Naive thymus-derived CD4-positive, alpha-beta T cell (primary cell): ENCODE data around the gene MYL10. TPM values are rescaled to one million over a fixed set of nuclear protein-coding genes. Genes with fewer than 3 reads are reported as not detected.

Experiments used
- ATAC-seq: fragments of 150-1000 bp; cut with Tn5 transposase; 2 replicates; pipeline ENCODE4 v1.10.0; 2021; ENCODE audit warnings: mild to moderate bottlenecking, moderate library complexity
- CTCF ChIA-PET: fragments of 350-600 bp; sonication (Branson Sonifier 250); formaldehyde crosslinking; loops from one replicate; lab custom pipeline; 2021; ENCODE audit warnings: antibody characterized with exemption; lab: Charles Lee
- POLR2A ChIA-PET: fragments of 350-600 bp; sonication (Branson Sonifier 250); formaldehyde crosslinking; loops from one replicate; lab custom pipeline; 2021; ENCODE audit warnings: antibody characterized with exemption, inconsistent platforms; lab: Charles Lee
- DNase-seq, 9 donors: peaks; one replicate each; pipeline versions ENCODE4 v3.0.0 to v3.0.0-alpha.2; 2020 to 2022; ENCODE audit warnings: mixed read lengths in 1 of 9
- H3K27ac ChIP-seq: one replicate; pipeline ENCODE4 v1.7.0; 2013; ENCODE audit warnings: mild to moderate bottlenecking, low read depth, low read length, moderate library complexity
- H3K27me3 ChIP-seq, 2 donors: one replicate each; pipeline ENCODE4 v1.7.0; 2013; ENCODE audit warnings: low read length in 2 of 2, mild to moderate bottlenecking in 2 of 2, moderate library complexity in 2 of 2; ENCODE audit not compliant: control insufficient read depth in 2 of 2, insufficient read depth in 2 of 2
- H3K36me3 ChIP-seq, 3 experiments: 1 replicate in 2 of 3; 2 replicates in 1 of 3; pipeline ENCODE4 v1.7.0; 2013; ENCODE audit warnings: low read length in 3 of 3, mild to moderate bottlenecking in 3 of 3, moderate library complexity in 1 of 3; ENCODE audit not compliant: insufficient read depth in 3 of 3, control insufficient read depth in 2 of 3
- H3K4me1 ChIP-seq, 2 donors: one replicate each; pipeline ENCODE4 v1.7.0; 2013; ENCODE audit warnings: low read length in 2 of 2, mild to moderate bottlenecking in 2 of 2, moderate library complexity in 1 of 2; ENCODE audit not compliant: control insufficient read depth in 2 of 2, insufficient read depth in 2 of 2
- H3K4me3 ChIP-seq: 2 replicates; pipeline ENCODE4 v1.7.0; 2013; ENCODE audit warnings: mild to moderate bottlenecking, low read length
- H3K9me3 ChIP-seq, 3 experiments: 1 replicate in 2 of 3; 2 replicates in 1 of 3; pipeline ENCODE4 v1.7.0; 2013; ENCODE audit warnings: low read length in 3 of 3; ENCODE audit not compliant: control insufficient read depth in 2 of 3
- H3K27ac Mint-ChIP-seq, 9 donors: one replicate each; pipeline ENCODE4 v1.8.0; 2020 to 2022; ENCODE audit warnings: mixed read lengths in 9 of 9, mild to moderate bottlenecking in 8 of 9, moderate library complexity in 5 of 9, inconsistent platforms in 2 of 9
- H3K27me3 Mint-ChIP-seq, 5 donors: one replicate each; pipeline ENCODE4 v1.8.0; 2021 to 2022; ENCODE audit warnings: mixed read lengths in 5 of 5, mild to moderate bottlenecking in 1 of 5
- H3K36me3 Mint-ChIP-seq, 5 donors: one replicate each; pipeline ENCODE4 v1.8.0; 2020 to 2022; ENCODE audit warnings: mixed read lengths in 5 of 5, mild to moderate bottlenecking in 3 of 5, inconsistent platforms in 1 of 5
- H3K4me1 Mint-ChIP-seq, 7 donors: one replicate each; pipeline ENCODE4 v1.8.0; 2020 to 2022; ENCODE audit warnings: mixed read lengths in 7 of 7, mild to moderate bottlenecking in 3 of 7, inconsistent platforms in 1 of 7
- H3K4me3 Mint-ChIP-seq, 10 donors: one replicate each; pipeline ENCODE4 v1.8.0; 2020 to 2022; ENCODE audit warnings: mild to moderate bottlenecking in 10 of 10, mixed read lengths in 10 of 10, moderate library complexity in 6 of 10, inconsistent platforms in 2 of 10
- H3K9me3 Mint-ChIP-seq, 11 donors: one replicate each; pipeline ENCODE4 v1.8.0; 2020 to 2022; ENCODE audit warnings: mixed read lengths in 11 of 11, mild to moderate bottlenecking in 4 of 11, inconsistent platforms in 1 of 11, moderate library complexity in 1 of 11
- intact Hi-C, 2 donors: fragments of 100-400 bp; cut with micrococcal nuclease; formaldehyde crosslinking; loops; one replicate each; pipeline ENCODE4 v1.15.1; 2023
- polyA plus RNA-seq, 2 donors: library from polyadenylated mRNA; unstranded; fragments of 300-500 nt; fragmentation: Illumina TruSeq; gene quantifications; one replicate each; pipeline ENCODE4 v1.2.3, GENCODE V29; 2021
- total RNA-seq, 6 experiments: library from RNA in 5 of 6; stranded (reverse) in 5 of 6; gene quantifications; 1 replicate in 5 of 6; 2 replicates in 1 of 6; pipeline ENCODE4 v1.2.3 and lab custom pipeline; 2021 to 2026

MYL10 gene
- total and polyA plus RNA-seq, 7 experiments from 2014 or later = not detected

DNA sequence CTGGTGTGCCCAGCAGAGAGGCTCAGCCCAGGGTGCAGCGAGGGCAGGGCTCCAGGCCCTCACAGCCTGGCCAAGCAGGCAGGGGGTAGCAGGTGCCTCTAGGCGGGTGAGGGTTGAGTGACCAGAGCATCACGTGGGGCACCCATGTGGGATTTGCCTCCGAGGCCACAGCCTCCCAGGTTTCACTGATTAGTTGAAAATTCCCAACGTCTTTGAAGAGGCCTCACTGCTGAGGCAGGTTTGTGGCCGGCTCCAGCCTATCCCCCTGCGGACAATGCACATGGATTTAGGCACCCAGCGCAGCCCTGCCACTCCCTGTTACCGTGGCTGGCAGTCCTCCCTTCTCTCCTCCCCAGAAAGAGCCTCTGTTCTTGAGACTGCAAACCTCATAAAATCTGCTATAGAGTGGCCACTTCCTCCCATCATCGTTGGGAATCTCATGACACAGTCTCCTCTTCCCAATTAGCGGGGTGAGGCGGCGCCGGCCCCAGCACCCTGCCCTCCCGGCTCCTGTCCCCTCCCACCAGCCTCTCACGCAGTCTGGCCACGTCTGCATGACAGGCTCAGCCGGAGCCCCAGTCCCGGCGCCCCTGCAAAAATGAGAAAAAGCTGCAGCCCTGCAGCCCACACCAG lies 10.8 kb downstream of the MYL10 start:
- DNase-seq = no peak
- Histone ChIP-seq H3K4me1 (no peaks in the 10 kb centered on the region), H3K9me3 (no peaks in the 10 kb centered on the region), H3K4me3 (no peak overlapping the region), H3K36me3 (no peaks in the 10 kb centered on the region), H3K27me3 (no peaks in the 10 kb centered on the region), H3K27ac (no peak overlapping the region)
- no peaks in the 10 kb centered on the region for H3K4me1 Mint-ChIP-seq
- no peak overlapping the region for H3K27ac Mint-ChIP-seq
- H3K9me3 Mint-ChIP-seq = no peaks in the 10 kb centered on the region
- H3K36me3 Mint-ChIP-seq = no peaks in the 10 kb centered on the region
- no peak overlapping the region for H3K4me3 Mint-ChIP-seq
- intact Hi-C loops = no loop called here
- peaks cover 0 to 11% (median 0%) of the 10 kb centered on the region in 5 donors for H3K27me3 Mint-ChIP-seq
- ChIA-PET POLR2A (no interaction called here), CTCF (no interaction called here)
- no peak for ATAC-seq

GRCh38 chr7:101617451-101618206 lies 11.5 kb downstream of the MYL10 start:
- POLR2A ChIA-PET = no interaction called here
- H3K9me3 Mint-ChIP-seq = no peaks in the 10 kb centered on the region
- CTCF ChIA-PET = interaction anchor here (0.9 kb wide), 1 partner anchor 15 kb away, joined by 3 read pairs; no protein-coding TSS in a partner anchor
- no peaks in the 10 kb centered on the region for H3K4me1 Mint-ChIP-seq
- no peak overlapping the region for H3K4me3 ChIP-seq
- H3K9me3 ChIP-seq = no peaks in the 10 kb centered on the region
- peaks cover 0 to 13% (median 0%) of the 10 kb centered on the region in 5 donors for H3K27me3 Mint-ChIP-seq
- no peaks in the 10 kb centered on the region for H3K36me3 Mint-ChIP-seq
- no peak overlapping the region for H3K4me3 Mint-ChIP-seq
- no peak overlapping the region for H3K27ac ChIP-seq
- no peak for ATAC-seq
- intact Hi-C loops = no loop called here
- no peaks in the 10 kb centered on the region for H3K4me1 ChIP-seq
- H3K27ac Mint-ChIP-seq = no peak overlapping the region
- H3K27me3 ChIP-seq = no peaks in the 10 kb centered on the region
- no peak for DNase-seq
- no peaks in the 10 kb centered on the region for H3K36me3 ChIP-seq

GRCh38 chr7:101615446-101615845 lies 13.7 kb downstream of the MYL10 start:
- no peak overlapping the region for H3K4me3 Mint-ChIP-seq
- Histone ChIP-seq H3K36me3 (no peaks in the 10 kb centered on the region), H3K4me3 (no peak overlapping the region), H3K4me1 (no peaks in the 10 kb centered on the region), H3K9me3 (no peaks in the 10 kb centered on the region), H3K27me3 (no peaks in the 10 kb centered on the region), H3K27ac (no peak overlapping the region)
- H3K9me3 Mint-ChIP-seq = no peaks in the 10 kb centered on the region
- no peak overlapping the region for H3K27ac Mint-ChIP-seq
- no peaks in the 10 kb centered on the region for H3K36me3 Mint-ChIP-seq
- DNase-seq = no peak
- CTCF ChIA-PET = no interaction called here
- no peaks in the 10 kb centered on the region for H3K4me1 Mint-ChIP-seq
- POLR2A ChIA-PET = no interaction called here
- peaks cover 0 to 15% (median 0%) of the 10 kb centered on the region in 5 donors for H3K27me3 Mint-ChIP-seq
- no peak for ATAC-seq
- intact Hi-C loops = no loop called here

DNA sequence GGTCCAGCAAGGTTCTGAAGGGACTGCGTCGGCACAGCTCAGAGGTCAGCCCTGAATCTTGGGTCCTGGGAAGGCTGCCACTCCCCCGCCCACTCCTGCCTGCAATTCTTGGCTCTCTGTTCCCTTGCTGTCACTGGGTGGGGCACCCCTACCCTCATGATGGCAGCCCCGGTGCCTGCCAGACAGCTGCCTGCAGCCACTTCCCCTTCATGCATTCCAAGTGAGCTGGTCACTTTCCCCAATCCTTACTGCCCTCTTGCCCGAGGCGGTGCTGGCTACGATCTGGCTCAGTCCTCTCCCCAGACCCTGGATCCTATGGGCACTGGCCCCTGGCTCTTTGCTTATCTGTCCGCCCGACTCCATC lies 14.2 kb downstream of the MYL10 start:
- no peaks in the 10 kb centered on the region for H3K36me3 Mint-ChIP-seq
- H3K9me3 Mint-ChIP-seq = no peaks in the 10 kb centered on the region
- H3K4me1 Mint-ChIP-seq = no peaks in the 10 kb centered on the region
- Histone ChIP-seq H3K27ac (no peak overlapping the region), H3K4me1 (no peaks in the 10 kb centered on the region), H3K9me3 (no peaks in the 10 kb centered on the region), H3K4me3 (no peak overlapping the region), H3K27me3 (no peaks in the 10 kb centered on the region), H3K36me3 (no peaks in the 10 kb centered on the region)
- intact Hi-C loops = no loop called here
- H3K27ac Mint-ChIP-seq = no peak overlapping the region
- H3K4me3 Mint-ChIP-seq = no peak overlapping the region
- H3K27me3 Mint-ChIP-seq = peaks cover 0 to 15% (median 0%) of the 10 kb centered on the region in 5 donors
- DNase-seq (no peak), ATAC-seq (no peak)
- POLR2A ChIA-PET = no interaction called here
- CTCF ChIA-PET = no interaction called here

DNA sequence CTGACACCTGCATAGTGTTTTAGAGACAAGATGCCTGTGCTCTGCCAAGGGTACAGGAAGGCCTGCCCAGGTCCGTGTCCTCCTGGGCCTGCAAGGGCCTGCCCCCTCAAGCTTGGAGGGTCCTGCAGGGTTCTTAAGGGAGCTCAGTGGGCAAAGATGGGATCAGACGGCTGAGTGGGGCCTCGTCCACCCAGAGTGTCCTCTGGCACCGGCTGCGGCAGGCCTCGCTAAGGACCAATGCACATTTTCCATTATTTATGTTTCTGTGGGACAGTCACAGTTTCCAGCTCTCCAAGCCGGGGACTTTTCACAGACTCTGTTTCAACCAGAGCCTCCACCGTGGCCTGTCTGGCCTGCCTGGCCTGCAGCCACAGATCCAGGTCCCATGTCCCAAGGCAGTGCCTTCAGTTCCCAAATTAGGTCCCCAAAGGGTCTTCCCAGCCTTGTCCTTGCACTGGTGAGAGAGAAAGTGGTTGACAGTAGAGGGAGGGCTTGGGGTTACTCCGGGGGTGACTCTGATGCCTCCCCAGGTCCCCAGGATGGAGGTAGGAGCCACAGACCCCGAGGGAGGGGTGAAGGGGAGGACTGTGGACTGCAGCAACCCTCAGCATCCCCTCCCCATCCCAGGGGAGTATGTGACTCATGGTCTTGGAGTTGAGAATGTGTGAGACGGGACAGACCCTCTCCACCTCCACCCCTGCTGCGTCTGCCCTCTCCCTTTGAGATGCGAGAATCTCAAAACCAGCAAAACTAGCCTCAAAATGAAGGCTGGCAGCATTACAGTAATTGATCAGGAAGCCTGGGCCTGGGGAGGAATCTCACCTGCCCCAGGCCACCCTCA lies 14.8 kb downstream of the MYL10 start:
- Histone ChIP-seq H3K9me3 (no peaks in the 10 kb centered on the region), H3K4me1 (no peaks in the 10 kb centered on the region), H3K27me3 (no peaks in the 10 kb centered on the region), H3K36me3 (no peaks in the 10 kb centered on the region), H3K4me3 (no peak overlapping the region), H3K27ac (no peak overlapping the region)
- no peak overlapping the region for H3K27ac Mint-ChIP-seq
- H3K4me3 Mint-ChIP-seq = no peak overlapping the region
- CTCF ChIA-PET = no interaction called here
- POLR2A ChIA-PET = no interaction called here
- intact Hi-C loops = no loop called here
- DNase-seq = no peak
- peaks cover 0 to 2% (median 0%) of the 10 kb centered on the region in 7 donors for H3K4me1 Mint-ChIP-seq
- peaks cover 0 to 18% (median 0%) of the 10 kb centered on the region in 5 donors for H3K27me3 Mint-ChIP-seq
- ATAC-seq = no peak
- H3K9me3 Mint-ChIP-seq = no peaks in the 10 kb centered on the region
- H3K36me3 Mint-ChIP-seq = no peaks in the 10 kb centered on the region

DNA sequence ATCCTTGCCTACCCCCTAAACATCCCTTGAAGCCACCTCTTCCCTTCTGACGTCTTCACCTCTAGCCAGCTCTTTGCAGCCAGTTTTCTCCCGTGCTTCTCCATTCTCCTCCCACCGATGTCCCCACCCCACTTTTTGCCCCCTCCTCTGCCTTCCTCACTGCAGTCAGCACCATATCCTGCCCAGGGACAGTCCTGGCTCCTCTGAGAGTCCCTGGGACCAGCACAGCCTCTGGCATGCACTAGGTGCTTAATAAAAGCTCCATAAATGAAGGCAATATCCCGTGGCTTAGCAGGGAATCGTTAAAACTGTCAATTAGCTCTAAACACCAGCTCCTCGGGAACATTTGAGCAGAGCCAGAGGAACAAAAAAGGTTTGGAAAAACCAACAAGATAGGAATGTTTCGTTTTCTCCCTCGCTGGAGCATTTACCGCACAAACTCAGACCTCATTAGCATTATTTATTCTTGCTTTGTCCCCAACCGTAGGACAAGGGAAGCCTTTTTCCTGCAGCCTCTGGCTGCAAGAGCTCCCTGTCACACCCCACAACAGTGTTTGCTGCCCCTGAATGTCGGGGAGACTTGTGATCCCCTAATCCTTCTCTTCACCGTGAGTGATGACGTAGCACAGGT lies 16.1 kb downstream of the MYL10 start:
- Mint-ChIP-seq H3K4me3 (no peak overlapping the region), H3K9me3 (no peaks in the 10 kb centered on the region), H3K36me3 (no peaks in the 10 kb centered on the region), H3K27me3 (peaks cover 0 to 18% (median 0%) of the 10 kb centered on the region in 5 donors), H3K27ac (no peak overlapping the region), H3K4me1 (peaks cover 0 to 2% (median 0%) of the 10 kb centered on the region in 7 donors)
- no peak for ATAC-seq
- CTCF ChIA-PET = interaction anchor here (0.6 kb wide), 1 partner anchor 469 kb away, joined by 3 read pairs; no protein-coding TSS in a partner anchor
- Histone ChIP-seq H3K27ac (no peak overlapping the region), H3K9me3 (no peaks in the 10 kb centered on the region), H3K36me3 (no peaks in the 10 kb centered on the region), H3K4me3 (no peak overlapping the region), H3K4me1 (no peaks in the 10 kb centered on the region), H3K27me3 (no peaks in the 10 kb centered on the region)
- POLR2A ChIA-PET = no interaction called here
- intact Hi-C loops = no loop called here
- DNase-seq = no peak
